GM21786 (cell line): ENCODE data around the gene TMED8.

Source experiments
- ATAC-seq: cut with Tn5 transposase; IDR thresholded peaks from one replicate; pipeline ENCODE4 v1.9.1; 2021; ENCODE audit not compliant: unreplicated experiment

The TMED8 gene

DNA sequence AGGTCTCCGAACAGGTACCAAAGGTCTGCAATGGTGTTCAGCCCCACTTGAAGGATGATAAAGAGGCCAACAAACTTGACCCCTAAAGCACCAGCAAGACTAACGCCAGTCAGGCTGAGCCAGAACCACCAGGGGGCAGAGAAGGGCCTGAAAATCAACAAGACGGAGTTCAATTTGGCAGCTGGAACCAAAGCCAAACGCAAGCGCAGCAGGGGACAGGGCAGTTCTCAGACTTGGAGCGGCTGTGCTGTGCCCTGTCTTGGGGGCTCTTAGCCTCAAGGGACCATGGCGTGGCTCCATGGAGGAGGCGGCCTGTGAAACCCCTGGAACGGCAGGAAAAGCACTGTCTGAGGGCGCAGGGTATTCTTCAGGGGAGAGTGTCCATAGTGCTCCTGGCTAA, 75.8 kb downstream of the TMED8 start:
- ATAC-seq = no peak

DNA sequence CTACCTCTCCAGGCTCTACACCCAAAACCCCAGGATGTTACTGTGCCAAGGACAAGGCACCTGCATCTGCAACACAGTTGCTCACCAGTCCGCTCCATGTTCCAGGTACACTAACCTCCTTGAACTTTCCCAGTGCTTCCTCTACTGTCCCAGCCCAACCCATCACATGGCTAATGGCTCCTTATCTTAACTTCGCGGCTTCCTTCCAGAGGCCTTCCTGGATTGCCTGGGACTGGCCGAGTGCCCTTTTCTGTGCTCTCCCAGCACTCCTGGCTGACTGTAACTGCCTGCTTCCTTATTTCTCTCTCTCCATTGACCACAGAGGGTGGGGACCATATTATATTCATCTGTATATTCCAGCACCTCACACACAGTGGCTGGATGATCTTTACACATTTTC, 77.1 kb downstream of the TMED8 start:
- ATAC-seq = no peak

DNA sequence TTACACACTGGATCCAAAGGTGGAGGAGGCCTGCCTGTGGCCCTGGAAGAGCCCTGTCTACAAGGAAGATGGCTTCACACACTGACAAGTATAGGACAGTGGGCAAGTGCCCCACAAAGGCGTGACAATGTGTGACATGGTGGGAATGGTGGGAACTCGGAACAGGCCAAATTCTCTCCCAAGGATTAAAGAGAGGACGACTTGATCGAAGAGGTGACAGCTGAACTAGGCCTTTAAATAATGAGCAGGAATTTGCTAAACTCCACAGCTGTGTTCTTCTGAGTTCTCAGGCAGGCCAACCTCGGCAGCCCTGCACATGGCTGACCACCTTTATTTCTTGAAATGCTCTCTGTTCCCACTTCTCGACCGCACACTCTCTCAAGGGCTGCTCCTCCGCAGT, 80.0 kb downstream of the TMED8 start:
- ATAC-seq = no peak

DNA sequence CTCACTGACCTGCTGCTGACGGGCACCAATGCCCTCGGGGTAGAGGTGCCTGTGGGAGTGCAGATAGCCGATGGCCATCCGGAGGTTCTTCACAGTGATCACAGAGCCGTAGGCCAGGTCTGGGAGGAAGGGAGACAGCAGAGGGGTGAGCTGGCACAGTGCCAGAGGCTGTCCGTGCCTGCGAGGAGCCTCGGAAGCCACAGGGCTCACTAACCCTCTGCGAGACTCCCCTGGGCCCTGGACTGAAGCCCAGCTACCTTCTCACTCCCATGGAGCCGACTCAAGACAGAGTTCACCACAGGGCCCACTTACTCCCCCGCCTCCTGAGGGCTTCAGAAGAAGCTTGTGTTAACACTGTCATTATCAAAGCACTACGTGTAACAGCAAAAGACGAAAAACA, 80.7 kb downstream of the TMED8 start:
- ATAC-seq = no peak

DNA sequence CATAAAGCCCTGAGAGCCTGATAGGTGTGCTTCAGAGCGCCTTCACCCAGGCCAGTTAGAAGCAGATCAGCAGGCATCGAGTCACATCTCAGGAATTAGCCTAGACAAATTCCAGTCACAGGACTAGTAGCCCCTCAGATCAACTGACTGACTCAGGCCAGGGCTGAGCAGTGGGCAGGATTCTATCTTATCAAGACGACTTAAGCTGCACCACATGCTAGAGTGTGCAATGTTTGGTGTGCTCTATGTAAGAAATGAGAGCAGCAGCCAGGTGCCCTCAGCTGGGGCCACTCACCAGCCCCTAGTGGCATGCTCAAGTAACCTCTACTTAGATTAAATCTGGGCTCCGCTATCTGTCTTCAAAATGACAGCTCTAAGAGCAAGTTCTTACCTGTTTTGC, 86.2 kb downstream of the TMED8 start:
- ATAC-seq = no peak

DNA sequence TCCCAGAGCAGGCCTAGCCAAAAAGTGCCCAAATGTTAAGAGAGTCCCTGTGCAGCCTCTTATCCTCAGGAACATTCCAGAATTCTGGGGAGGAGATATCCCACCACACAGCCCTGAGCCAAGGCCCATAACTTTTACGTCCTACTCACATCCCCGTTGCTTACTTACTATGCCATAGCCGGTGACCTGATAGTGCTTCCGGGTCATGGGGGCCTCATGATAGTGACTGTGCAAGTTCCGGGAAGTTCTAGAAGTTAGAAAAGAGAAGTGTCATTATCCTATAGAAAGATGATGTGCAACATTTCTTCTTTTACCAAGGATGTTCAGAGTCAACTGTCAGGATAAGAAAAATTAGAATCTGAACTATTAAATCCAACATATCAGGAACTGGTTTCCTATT, 90.3 kb downstream of the TMED8 start:
- ATAC-seq = no peak
